NCI-H2029 (cell line): ENCODE measurements around the gene TLR6.

Experiments used
- DNase-seq: peaks from one replicate; lab custom pipeline; 2025; lab: John Stamatoyannopoulos, UW

TLR6 gene, protein sequence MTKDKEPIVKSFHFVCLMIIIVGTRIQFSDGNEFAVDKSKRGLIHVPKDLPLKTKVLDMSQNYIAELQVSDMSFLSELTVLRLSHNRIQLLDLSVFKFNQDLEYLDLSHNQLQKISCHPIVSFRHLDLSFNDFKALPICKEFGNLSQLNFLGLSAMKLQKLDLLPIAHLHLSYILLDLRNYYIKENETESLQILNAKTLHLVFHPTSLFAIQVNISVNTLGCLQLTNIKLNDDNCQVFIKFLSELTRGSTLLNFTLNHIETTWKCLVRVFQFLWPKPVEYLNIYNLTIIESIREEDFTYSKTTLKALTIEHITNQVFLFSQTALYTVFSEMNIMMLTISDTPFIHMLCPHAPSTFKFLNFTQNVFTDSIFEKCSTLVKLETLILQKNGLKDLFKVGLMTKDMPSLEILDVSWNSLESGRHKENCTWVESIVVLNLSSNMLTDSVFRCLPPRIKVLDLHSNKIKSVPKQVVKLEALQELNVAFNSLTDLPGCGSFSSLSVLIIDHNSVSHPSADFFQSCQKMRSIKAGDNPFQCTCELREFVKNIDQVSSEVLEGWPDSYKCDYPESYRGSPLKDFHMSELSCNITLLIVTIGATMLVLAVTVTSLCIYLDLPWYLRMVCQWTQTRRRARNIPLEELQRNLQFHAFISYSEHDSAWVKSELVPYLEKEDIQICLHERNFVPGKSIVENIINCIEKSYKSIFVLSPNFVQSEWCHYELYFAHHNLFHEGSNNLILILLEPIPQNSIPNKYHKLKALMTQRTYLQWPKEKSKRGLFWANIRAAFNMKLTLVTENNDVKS

DNA sequence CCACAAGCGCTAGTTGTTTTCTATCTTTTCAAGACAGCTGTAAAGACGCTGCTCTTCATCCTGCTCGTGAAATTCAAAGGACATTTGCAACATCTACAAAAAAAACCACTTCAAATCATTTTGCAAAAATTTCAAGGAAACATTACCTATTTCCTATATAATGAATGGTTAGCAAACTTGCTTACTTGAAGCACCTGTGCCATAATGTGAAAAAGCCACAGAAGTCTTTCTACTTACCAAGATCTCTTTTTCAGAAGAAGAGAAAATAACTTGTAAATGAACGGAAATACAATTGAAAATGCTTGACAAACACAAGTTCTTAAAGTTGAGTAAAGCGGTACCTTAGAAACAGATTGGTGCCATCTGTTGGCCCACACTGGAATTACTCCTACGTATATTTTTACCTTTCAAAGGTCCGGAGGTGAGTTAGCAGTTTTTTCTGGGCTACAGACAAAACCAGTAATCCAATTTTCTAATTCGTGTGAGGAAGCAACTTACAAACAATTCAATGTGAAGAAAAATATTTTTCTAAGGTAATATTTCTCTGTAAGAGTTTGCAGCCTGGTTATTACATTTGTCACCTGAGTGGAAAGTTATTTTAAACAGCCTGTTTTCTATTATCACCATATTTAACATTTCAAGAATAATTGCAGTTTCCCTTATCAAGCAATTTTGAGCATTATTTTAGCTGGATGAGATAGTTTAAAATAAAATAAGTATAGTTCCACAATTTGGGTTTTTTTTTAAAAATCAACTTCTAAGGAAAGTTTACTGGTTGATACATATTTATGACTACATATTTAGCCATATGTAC lies at the start of gene TLR6:
Gene TLR6, minus strand, starts transcription at position 294 of the 814 bp plus-strand sequence. CDS start 27,344 bp downstream, outside the sequence.
- peak; percentile 58 for DNase-seq

DNA sequence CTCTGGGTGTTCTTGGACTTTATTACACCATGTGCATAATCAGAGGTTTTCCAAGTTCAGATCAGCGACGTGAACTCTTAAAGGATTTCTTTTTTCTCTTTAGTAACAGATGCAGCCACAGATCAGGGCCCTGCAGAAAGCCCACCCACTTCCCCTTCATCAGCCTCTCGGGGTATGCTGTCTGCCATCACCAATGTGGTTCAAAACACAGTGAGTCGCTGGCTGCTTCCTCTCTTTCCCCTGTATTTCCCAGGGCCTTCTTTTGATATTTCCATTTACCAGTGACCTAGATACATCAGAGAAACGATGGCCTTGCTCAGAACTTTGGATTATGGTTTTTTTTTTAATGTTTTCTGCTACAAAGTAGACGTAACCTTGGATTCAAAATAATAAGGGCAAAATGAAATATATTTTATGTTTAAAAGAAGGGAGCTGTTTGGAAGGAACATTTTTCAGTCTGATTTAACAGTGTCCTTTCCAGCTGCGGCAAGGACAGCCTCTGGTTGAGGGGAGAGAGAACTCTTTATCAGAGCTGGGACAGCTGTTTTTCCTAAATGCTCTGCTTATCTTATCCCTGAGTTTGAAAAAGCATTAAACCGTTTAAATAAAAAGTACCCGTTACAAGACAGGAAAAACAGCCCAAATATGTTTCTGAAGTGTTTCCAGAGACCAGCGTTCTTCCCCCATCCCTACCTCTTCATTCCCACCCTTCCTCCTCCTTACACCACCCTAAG lies 49.2 kb upstream of the TLR6 start:
- DNase-seq, result no peak

DNA sequence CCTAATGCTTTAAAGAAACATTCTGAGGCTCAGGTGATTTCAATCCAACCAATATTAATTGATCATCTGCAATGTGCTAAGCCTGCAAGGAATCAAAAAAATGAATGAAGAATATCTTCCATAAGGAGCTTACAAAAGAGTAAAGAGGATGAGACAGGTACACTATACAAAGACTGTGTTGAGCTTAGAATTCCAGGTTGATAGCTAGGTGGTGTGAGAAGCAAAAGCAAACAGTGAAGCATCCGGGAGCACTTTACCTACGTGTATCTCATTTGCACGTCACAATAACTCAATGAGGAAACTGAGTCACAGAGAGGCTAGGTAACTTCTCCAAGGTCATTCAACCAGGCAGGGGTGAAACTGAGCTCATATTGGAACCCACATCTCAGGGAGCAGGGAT lies 48.1 kb upstream of the TLR6 start:
- no peak for DNase-seq

DNA sequence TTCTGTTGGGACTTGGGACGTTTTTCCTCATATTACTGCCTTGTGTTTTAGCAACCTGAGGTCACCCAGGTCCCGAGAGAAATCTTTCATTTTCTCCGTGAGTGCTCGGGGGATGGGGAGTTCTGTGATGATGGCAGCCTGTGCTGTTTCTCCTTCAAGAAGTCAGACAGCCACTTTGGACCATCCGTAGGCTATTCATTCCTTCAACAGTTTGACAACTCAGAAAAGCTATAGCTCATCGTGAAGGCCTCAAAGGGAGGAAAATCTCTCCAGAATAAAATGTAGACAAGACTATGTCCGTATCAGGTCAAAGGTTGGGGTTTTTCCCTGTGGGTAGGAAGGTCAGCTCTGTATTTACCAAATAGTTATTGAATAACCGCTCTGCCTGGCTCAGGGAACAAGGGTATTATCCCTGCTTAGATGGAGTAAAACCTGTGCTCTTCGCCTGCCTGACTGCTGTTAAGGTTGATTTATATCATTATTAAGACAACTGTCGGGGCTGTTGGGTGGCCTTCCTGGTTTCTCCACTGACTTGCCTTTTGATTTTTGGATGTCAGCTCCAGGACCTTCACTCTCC lies 47.6 kb upstream of the TLR6 start:
- no peak for DNase-seq

DNA sequence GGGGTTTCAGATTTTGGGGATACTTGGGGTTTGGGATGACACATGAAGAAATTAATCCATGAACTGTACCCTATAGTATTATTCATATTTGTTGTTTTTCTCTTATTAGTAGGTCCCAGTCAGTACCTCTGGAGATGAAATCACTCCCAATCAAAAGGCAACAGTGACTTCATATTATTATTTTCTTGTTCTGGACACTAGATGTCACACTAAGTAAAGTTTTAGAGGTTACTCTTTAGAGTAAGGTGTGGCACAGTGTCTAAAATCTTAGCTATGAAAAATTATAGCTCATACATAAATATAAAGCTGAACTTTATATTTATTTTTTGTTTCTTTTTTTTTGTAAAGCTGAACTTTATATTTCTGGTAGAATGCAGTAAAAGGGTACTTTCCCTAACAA lies 46.1 kb upstream of the TLR6 start:
- no peak for DNase-seq

DNA sequence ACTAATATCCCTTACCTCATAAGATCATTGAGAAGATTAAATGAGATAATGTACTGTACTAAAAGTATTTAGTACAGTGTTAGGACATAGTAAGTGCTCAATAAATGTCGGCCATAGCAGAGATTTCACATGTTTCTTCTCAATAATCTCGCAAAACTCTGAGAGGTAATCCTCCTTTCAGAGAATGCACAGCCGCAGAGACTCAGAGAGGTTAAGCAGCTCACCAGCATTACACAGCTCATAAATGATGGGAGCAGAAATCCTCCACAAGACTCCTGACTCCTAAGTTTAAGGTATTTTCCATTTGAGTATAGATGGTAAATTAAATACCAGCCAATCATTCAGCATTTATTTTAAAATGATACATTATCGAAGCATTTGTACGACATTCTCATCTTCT lies 45.6 kb upstream of the TLR6 start:
- DNase-seq, result no peak

DNA sequence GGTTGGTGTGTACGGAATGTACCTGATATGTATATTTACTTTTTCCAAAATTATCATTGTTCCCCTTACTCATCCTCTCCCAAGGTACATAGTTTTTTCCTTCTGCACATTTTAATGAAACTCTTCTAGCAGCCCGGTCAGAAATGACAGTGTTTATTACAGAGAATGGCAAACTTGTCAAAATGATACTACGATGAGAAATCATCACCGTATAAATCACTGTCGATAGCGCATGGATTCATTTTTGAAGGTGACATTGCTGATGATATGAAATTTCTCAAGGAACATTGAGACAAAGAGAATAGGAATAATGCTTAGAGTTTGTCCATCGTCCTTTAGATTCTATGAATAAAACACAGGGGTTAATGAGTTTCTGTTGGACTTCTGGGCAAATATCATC lies 41.6 kb upstream of the TLR6 start:
- DNase-seq, result no peak

DNA sequence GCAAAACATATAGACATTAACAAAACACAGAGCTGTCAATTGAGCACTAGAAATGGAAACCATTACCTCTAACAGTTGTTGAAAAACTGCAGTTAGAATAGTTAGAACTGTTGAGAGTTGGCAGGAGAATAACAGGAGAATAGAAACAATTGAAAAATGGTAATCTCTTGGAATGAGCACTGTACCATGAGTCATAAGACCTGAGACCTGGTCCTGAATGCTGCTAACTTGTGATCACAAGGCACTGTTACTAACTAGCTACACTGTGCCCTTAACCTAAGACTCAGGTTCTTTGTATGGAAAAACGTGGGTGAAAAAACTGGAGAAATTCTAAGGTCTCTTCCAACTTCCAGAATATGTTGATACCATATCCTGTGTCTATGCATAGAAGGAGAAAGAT lies 40.3 kb upstream of the TLR6 start:
- no peak for DNase-seq

DNA sequence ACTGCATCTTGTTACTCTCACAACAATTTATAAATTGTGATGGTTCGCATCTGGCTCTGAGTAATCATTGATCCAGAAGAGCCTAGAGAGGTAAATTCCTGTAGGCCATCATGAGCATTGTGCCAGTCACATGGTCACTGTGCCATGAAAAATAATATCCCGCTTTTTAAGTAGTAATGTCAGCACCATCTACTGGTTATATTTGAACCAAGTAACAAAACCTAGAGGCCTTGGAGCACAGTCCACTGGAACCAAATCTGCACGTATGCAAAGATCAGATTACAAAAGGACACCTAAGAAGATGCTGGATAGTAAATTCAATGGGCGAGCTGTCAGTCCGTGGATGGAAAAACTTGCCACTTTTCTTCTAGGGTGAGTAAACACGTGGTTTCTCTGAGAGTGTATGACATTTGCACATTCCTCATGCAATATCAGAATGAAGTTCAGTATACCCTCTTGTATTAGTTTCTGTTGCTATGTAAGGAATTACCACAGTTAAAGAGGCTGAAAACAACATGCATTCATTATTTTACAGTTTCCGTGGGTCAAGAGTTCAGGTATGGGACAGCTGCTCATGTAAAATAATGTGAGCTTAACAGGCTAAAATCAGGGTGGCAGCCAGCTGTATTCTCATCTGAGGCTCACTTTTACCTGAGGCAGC lies 37.8 kb upstream of the TLR6 start:
- no peak for DNase-seq

DNA sequence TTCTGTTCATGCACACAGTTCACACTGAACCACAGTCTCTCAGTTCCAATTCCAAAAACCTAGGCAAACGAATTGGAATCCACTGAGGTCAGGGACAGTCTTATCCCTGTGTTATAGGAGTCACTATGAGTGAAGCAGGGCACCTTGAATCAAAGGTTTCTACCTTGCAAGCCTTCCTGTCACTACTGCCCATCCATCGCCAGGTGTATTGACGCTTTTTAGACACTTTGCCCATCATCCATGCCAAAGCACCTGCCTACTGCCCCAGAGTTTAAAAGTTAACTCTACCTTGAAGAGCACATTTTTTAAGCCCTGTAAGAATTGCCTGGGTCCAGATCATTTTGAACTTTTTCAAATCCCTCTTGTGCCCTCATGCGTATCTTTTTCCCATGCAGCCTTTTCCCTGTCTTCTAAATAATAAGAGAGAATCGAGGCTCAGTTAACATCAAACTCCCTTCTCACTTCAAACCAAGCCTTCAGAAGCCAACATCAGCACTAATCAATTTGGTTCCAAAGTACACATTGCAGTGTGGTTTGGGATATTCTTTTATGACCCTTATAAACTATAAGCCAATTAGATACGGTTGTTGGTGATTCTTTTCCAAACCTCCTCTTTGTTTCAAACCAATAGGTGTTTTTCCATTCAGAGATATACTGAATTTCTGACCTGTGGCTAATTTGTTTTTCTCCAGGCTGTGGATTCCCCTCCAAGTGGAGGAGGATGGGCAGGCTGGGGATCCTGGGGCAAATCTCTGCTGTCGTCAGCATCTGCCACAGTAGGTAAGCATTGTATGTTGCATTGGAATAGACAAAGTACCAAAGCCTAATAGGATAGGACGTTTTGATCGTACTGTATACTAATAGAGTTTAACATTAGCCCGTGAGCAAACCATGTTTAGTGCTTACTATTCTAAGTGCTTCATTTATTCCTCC lies 34.7 kb upstream of the TLR6 start:
- no peak for DNase-seq

DNA sequence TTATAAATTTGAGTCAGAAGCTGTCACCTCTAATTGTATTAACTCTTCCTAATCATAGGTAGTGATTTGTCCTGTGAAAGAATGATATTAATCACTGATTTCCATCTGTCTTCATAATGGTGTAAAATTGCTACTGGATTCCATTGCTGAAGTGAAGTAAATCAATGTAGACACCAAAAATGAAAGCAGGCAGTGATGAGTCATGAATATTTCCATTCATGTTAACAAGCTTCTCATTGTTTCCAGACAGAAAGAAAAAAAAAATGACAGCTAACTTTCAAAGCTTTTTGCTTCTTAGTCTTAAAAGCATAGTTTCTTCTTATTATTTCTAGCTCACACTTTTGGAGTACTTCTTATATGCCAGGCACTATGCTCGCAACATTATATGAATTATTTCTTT lies 32.5 kb upstream of the TLR6 start:
- no peak for DNase-seq

DNA sequence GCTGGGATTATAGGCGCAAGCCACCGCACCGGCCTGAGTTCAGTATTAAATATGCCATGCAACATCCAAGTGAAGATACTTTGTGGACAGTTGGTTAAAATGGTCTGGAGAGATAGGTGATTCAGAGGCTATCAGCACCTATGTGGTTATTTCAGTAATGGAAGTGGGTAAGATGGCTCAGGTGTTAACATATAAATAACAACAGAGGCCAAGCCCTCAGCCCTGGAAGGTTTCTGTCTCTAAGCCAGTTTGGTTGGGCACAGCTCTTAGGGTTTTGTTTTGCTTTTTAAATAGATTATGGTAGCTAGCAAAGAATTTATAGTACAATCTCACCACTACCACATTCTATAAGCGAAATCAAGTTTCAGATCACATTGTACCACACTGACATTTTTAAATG lies 27.6 kb upstream of the TLR6 start:
- no peak for DNase-seq

DNA sequence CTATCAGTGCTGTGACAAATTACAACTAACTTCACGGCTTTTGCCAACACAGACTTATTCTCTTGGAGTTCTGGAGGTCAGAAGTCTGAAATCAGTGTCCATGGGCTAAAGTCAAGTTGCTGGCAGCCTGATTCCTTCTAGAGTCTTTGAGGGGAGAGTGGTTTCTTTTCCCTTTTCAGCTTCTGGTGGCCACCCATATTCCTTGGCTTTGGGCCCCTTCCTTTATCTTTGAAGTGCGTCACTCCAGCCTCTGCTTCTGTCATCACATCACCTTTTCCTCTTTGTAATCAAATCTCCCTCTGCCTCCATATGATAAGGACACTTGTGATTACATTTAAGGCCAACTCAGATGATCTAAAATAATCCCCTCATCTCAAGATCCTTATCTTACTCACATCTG lies 20.0 kb upstream of the TLR6 start:
- no peak for DNase-seq

DNA sequence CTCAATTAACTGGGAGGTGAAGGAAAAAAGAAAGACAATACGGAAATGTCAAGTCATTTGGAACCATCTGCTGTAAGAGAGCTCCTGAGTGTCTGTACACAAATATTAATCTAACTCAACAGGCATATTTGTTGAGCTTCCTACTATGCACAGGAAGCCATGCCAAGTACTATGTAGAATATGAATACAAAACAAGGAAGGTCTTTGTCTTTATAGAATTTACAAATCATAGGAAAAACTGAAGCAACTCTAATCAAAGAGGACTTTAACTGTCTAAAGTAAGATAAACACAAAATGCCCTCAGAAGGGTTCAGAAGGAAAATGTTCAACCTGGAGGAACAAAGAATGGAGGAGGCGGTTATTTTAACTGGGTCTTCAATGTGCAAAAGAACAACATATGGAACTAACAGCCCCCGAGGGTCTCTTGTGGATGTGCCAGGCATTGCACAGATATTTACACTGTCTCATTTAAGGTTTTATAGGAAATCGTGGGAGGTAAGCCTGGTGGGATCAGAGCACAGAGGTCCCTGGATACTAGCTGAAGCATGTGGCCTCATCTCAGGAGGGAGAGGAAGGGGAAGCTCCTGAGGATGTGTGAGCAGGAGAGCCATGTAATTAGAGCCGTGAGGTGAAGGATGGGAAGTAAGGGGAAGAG lies 16.8 kb upstream of the TLR6 start:
- peak; percentile 84 for DNase-seq

DNA sequence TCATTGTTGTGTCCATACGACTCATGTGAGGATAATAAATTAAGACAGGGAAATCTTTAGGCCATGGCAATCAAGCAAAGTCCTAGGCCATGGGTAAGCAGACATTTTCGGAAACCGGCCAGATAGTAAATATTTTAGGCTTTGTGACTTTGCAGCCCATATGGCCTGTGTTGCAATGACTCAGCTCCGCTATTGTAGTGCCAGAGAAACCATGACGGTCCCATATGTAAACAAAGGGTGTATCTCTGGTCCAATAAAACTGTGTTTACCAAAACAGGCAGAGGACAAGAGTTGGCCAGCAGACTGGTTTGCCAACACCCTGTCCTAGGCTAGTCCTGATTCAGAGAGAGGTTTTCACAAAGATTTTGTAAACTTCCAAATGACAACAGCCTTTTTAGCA lies 16.0 kb upstream of the TLR6 start:
- DNase-seq, result peak; percentile 88

DNA sequence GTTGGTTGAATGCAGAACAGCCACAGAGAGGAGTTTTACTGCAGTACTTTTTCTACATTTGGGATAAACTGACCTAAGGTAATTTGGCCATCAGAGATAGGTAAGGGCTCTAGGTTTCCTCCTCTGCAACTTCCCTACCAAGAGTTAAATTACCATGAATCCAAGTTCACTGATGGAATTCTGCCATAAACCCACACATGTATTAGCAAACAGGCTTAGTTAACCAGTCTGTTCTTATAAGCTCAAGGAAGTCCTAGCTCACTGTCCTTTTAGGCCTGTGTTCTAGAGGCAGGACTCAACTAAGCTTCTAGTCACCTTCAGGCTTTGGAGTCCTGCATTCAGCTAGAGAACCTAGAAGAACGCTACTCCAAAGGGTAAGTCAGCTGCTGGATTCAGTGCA lies 15.0 kb upstream of the TLR6 start:
- DNase-seq, result no peak

DNA sequence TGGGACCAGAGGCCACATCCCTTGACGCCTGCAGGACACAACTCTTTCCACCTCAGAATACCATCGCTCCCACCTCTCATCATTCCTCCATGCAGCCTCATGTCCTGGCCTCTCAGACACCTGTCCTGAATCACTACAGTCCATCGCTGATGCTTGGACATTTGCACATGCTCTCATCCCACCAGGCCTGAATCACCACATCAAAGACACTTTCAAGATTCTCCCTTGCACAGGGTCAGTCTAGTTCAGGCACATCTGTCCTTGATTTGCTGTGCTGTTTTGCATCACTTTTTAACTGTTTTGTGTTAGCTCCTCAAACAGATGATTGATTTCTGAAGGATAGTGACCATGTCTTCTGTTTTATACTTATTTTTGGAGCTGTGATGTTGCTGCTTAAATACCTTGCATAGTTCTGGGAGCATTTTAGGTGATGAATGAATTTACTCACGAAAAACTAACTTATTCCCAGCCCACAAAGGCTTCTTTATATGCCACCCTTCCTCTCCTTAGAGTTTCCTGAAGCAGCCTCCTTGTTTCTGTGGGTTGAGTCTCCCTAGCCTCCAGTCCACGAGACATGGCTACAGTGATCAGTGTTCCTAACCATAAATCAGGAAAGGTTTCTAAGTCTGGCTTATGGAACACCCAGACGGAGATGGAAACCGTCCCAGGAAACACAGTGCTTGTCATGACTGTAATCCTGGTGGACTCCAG lies 13.6 kb upstream of the TLR6 start:
- DNase-seq, result no peak

DNA sequence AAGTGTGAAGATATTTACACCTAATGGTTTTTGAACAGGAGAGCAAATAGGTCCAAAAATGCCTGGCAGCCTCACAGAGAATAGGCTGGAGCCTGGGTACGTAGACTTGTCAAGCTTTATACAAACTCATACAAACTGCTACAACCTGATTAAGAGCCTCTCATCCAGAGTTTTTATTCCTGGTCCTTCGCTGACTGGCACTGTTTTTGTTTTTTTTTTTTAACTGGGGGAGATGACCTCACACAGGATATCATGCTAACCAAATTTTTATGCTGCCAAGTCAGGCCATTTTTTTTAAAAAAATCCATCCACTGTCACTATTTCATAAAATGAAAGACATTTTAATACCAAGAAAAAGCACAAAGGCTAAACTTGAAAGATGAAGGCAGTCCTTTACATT lies 12.9 kb upstream of the TLR6 start:
- DNase-seq, result no peak
